Measurements from ENCODE around the gene DYNLRB1. TPM values are rescaled to one million over a fixed set of nuclear protein-coding genes. Genes with fewer than 3 reads are reported as not detected.

The DYNLRB1 gene
- total and polyA plus RNA-seq, 2 of the 13 experiments (the other 11 are each of a cell fraction or from before 2014, with no cell fraction given) = 140 to 244 TPM

DNA sequence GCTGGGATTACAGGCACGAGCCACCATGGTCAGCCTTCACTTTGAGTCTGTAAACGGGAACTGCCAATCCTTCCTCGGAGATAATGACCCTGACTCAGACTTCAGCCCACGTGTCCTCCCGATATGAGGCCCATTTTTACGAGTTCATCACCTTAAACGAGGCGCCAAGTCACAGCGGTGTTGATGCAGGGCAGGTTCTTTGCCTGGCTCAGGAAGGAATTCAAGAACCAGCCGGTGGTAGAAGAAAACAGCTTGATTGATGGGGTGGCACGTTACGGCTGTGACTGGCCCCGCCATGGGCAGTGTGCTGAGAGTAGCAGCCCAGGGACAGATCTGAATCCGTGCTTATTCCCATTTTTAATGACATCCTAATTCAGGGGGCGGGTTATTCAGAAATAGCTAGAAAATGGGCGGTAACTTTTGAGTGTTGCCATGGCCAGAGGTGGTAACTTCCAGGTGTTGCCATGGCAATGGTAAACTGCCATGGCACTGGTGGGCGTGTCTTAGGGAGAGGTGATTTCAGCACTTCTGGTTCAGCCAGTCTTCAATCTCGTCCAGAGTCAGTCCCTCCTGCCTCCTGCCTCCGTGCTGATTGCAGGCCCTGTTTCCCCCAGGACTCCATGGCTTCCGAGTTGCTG is 33.2 kb downstream of the DYNLRB1 start (continued):
- TF ChIP-seq, protein P1, sequence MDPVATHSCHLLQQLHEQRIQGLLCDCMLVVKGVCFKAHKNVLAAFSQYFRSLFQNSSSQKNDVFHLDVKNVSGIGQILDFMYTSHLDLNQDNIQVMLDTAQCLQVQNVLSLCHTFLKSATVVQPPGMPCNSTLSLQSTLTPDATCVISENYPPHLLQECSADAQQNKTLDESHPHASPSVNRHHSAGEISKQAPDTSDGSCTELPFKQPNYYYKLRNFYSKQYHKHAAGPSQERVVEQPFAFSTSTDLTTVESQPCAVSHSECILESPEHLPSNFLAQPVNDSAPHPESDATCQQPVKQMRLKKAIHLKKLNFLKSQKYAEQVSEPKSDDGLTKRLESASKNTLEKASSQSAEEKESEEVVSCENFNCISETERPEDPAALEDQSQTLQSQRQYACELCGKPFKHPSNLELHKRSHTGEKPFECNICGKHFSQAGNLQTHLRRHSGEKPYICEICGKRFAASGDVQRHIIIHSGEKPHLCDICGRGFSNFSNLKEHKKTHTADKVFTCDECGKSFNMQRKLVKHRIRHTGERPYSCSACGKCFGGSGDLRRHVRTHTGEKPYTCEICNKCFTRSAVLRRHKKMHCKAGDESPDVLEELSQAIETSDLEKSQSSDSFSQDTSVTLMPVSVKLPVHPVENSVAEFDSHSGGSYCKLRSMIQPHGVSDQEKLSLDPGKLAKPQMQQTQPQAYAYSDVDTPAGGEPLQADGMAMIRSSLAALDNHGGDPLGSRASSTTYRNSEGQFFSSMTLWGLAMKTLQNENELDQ (CRISPR knock-in tag; IDR thresholded peaks at IDR 0.05; ENCODE audit: borderline replicate concordance) = no peak
- TF ChIP-seq SYNCRIP (IDR thresholded peaks at IDR 0.05; ENCODE audit: insufficient read depth, low read depth, low read length) (no peak), ELF3 (CRISPR knock-in tag; IDR thresholded peaks at IDR 0.05) (no peak), KDM5A (IDR thresholded peaks at IDR 0.05; ENCODE audit: borderline replicate concordance, low read length) (no peak), RBM22 (optimal IDR thresholded peaks at IDR 0.05; ENCODE audit: low read length) (peak; percentile 65), ZNF138 (CRISPR knock-in tag; IDR thresholded peaks at IDR 0.05; ENCODE audit: low read depth) (peak; percentile 41; the same call in 1 of the 2 replicates), ATRX (CRISPR knock-in tag; IDR thresholded peaks at IDR 0.05; ENCODE audit: borderline replicate concordance) (no peak), SUZ12 (IDR thresholded peaks at IDR 0.05; ENCODE audit: low read depth, low read length) (no peak), IRF2 (CRISPR knock-in tag; IDR thresholded peaks at IDR 0.05) (no peak), ZNF569 (CRISPR knock-in tag; IDR thresholded peaks at IDR 0.05; ENCODE audit: borderline replicate concordance) (no peak), ZNF264 (CRISPR knock-in tag; IDR thresholded peaks at IDR 0.05) (no peak), RFX5 (IDR thresholded peaks at IDR 0.05; ENCODE audit: low read depth, low read length) (peak; percentile 54; the same call in 1 of the 2 replicates), MTA3 (CRISPR knock-in tag; IDR thresholded peaks at IDR 0.05) (no peak), ZNF468 (CRISPR knock-in tag; IDR thresholded peaks at IDR 0.05) (no peak), NR3C1 (CRISPR knock-in tag; IDR thresholded peaks at IDR 0.05) (no peak), ZNF160 (CRISPR knock-in tag; IDR thresholded peaks at IDR 0.05) (no peak), ZNF143 (CRISPR knock-in tag; IDR thresholded peaks at IDR 0.05) (0 out of 2 replicates have a peak, but pooled peaks have one; percentile 22)
- TF ChIP-seq, protein P2, sequence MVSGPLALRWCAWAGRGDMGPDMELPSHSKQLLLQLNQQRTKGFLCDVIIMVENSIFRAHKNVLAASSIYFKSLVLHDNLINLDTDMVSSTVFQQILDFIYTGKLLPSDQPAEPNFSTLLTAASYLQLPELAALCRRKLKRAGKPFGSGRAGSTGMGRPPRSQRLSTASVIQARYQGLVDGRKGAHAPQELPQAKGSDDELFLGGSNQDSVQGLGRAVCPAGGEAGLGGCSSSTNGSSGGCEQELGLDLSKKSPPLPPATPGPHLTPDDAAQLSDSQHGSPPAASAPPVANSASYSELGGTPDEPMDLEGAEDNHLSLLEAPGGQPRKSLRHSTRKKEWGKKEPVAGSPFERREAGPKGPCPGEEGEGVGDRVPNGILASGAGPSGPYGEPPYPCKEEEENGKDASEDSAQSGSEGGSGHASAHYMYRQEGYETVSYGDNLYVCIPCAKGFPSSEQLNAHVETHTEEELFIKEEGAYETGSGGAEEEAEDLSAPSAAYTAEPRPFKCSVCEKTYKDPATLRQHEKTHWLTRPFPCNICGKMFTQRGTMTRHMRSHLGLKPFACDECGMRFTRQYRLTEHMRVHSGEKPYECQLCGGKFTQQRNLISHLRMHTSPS (CRISPR knock-in tag; IDR thresholded peaks at IDR 0.05; ENCODE audit: low read depth) = 0 out of 2 replicates have a peak, but pooled peaks have one; percentile 35
- TF ChIP-seq, protein P3, sequence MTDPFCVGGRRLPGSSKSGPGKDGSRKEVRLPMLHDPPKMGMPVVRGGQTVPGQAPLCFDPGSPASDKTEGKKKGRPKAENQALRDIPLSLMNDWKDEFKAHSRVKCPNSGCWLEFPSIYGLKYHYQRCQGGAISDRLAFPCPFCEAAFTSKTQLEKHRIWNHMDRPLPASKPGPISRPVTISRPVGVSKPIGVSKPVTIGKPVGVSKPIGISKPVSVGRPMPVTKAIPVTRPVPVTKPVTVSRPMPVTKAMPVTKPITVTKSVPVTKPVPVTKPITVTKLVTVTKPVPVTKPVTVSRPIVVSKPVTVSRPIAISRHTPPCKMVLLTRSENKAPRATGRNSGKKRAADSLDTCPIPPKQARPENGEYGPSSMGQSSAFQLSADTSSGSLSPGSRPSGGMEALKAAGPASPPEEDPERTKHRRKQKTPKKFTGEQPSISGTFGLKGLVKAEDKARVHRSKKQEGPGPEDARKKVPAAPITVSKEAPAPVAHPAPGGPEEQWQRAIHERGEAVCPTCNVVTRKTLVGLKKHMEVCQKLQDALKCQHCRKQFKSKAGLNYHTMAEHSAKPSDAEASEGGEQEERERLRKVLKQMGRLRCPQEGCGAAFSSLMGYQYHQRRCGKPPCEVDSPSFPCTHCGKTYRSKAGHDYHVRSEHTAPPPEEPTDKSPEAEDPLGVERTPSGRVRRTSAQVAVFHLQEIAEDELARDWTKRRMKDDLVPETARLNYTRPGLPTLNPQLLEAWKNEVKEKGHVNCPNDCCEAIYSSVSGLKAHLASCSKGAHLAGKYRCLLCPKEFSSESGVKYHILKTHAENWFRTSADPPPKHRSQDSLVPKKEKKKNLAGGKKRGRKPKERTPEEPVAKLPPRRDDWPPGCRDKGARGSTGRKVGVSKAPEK (CRISPR knock-in tag; IDR thresholded peaks at IDR 0.05; ENCODE audit: borderline replicate concordance) = 0 out of 2 replicates have a peak, but pooled peaks have one; percentile 22
- TF ChIP-seq, protein P4, sequence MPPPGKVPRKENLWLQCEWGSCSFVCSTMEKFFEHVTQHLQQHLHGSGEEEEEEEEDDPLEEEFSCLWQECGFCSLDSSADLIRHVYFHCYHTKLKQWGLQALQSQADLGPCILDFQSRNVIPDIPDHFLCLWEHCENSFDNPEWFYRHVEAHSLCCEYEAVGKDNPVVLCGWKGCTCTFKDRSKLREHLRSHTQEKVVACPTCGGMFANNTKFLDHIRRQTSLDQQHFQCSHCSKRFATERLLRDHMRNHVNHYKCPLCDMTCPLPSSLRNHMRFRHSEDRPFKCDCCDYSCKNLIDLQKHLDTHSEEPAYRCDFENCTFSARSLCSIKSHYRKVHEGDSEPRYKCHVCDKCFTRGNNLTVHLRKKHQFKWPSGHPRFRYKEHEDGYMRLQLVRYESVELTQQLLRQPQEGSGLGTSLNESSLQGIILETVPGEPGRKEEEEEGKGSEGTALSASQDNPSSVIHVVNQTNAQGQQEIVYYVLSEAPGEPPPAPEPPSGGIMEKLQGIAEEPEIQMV (CRISPR knock-in tag; IDR thresholded peaks at IDR 0.05; ENCODE audit: low read depth) = peak; percentile 47; the same call in 1 of the 2 replicates
- TF ChIP-seq, protein P5, sequence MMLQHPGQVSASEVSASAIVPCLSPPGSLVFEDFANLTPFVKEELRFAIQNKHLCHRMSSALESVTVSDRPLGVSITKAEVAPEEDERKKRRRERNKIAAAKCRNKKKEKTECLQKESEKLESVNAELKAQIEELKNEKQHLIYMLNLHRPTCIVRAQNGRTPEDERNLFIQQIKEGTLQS (CRISPR knock-in tag; IDR thresholded peaks at IDR 0.05) = no peak

Data from HepG2 (cell line).